ENCODE measurements around the gene ONECUT3. TPM values are rescaled to one million over a fixed set of nuclear protein-coding genes. Genes with fewer than 3 reads are reported as not detected.

The ONECUT3 gene
- total and polyA plus RNA-seq, 9 of the 15 experiments (the other 6 are each of a cell fraction or from before 2014, with no cell fraction given): not detected

- no peak for ATAC-seq
- POLR2A ChIA-PET: interaction anchor here (0.6 to 3.7 kb wide), 4 partner anchors 9 to 60 kb away, joined by 3 to 27 read pairs (median 6); no protein-coding TSS in a partner anchor
- no peak overlapping the region for H3K4me2 ChIP-seq (ENCODE audit: insufficient read depth, low read length)
- BruUV-seq (replicated peaks): no TSS peak
- H3K9ac ChIP-seq (ENCODE audit: insufficient read depth in 1 of 2, low read depth in 2 of 2, low read length in 2 of 2): peak overlapping the region in 1 of 2 experiments; percentile 46; a peak in 1 of 4 replicates
- CTCF ChIA-PET (ENCODE audit: low intra/inter-chr PET ratio): no interaction called here
- H3K4me1 ChIP-seq (replicated peaks in 1 of 2; ENCODE audit: control insufficient read depth in 2 of 2, insufficient read depth in 2 of 2, low read length in 2 of 2): peaks cover 11 to 63% of the 10 kb centered on the region in 2 experiments
- no peaks in the 10 kb centered on the region for H3K9me3 ChIP-seq (replicated peaks; ENCODE audit: control insufficient read depth, insufficient read depth, low read depth, low read length)
- peaks cover 72% of the 10 kb centered on the region; the same call in 2 of the 3 replicates for H3K36me3 ChIP-seq (ENCODE audit: control insufficient read depth, insufficient read depth, low read length)
- no peak for FAIRE-seq
- in situ Hi-C loops (cut with MboI): no loop called here
- no peaks in the 10 kb centered on the region for H3K9me1 ChIP-seq (ENCODE audit: control insufficient read depth, insufficient read depth, low read length)
- DNase-seq (ENCODE audit: extremely low read depth in 1 of 4, low spot score in 3 of 4): no peak
- H4K20me1 ChIP-seq (replicated peaks; ENCODE audit: control insufficient read depth, insufficient read depth, low read length): no peaks in the 10 kb centered on the region
- H3K79me2 ChIP-seq (ENCODE audit: control insufficient read depth, insufficient read depth, low read length): peaks cover 67% of the 10 kb centered on the region
- WGBS (ENCODE audit: insufficient coverage, low coverage, missing lambda C conversion rate): 96% methylated on average over 24 of the region's 57 CpGs
- H3K27me3 ChIP-seq (ENCODE audit: control insufficient read depth in 2 of 2, insufficient read depth in 2 of 2, low read length in 2 of 2): no peaks in the 10 kb centered on the region
- H3K27ac ChIP-seq (ENCODE audit: extremely low read depth, low read depth, low read length): no peak overlapping the region
- intact Hi-C loops (cut with micrococcal nuclease): no loop called here
- H3K4me3 ChIP-seq: no peak overlapping the region
- H2AFZ ChIP-seq (ENCODE audit: low read depth, low read length): no peak overlapping the region
- no peak for TF ChIP-seq CCAR2 (IDR thresholded peaks at IDR 0.05; ENCODE audit: low read depth, low read length)
- TF ChIP-seq RAD21 (CRISPR knock-in tag; conservative IDR thresholded peaks at IDR 0.05 in 1 of 2, IDR thresholded peaks at IDR 0.05 in 1 of 2): no peak
- TF ChIP-seq ZNF354B (CRISPR knock-in tag; IDR thresholded peaks at IDR 0.05): no peak
- no peak for TF ChIP-seq KDM5B (IDR thresholded peaks at IDR 0.05; ENCODE audit: insufficient replicate concordance, low read depth, low read length)
- TF ChIP-seq HNRNPLL (IDR thresholded peaks at IDR 0.05; ENCODE audit: low read depth, low read length, poor library complexity, severe bottlenecking): no peak
- no peak for TF ChIP-seq NFATC3 (IDR thresholded peaks at IDR 0.05)
- no peak for TF ChIP-seq GTF2E2 (tag; IDR thresholded peaks at IDR 0.05)
- no peak for TF ChIP-seq MAZ (CRISPR knock-in tag; conservative IDR thresholded peaks at IDR 0.05 in 1 of 2, IDR thresholded peaks at IDR 0.05 in 1 of 2)
- TF ChIP-seq SMAD4 (CRISPR knock-in tag; conservative IDR thresholded peaks at IDR 0.05): no peak
- no peak for TF ChIP-seq HEY1 (CRISPR knock-in tag; IDR thresholded peaks at IDR 0.05; ENCODE audit: borderline replicate concordance)
- peak; percentile 41 for TF ChIP-seq RBFOX2 (IDR thresholded peaks at IDR 0.05; ENCODE audit: low read depth, low read length)
- TF ChIP-seq NBN (IDR thresholded peaks at IDR 0.05; ENCODE audit: low read depth): no peak
- TF ChIP-seq BRCA1 (IDR thresholded peaks at IDR 0.05): no peak
- no peak for TF ChIP-seq BRCA1 (CRISPR knock-in tag; IDR thresholded peaks at IDR 0.05)
- TF ChIP-seq CCNT2 (IDR thresholded peaks at IDR 0.05; ENCODE audit: borderline replicate concordance, extremely low read depth, insufficient read length, low read depth, low read length): no peak
- no peak for TF ChIP-seq NCOA4 (IDR thresholded peaks at IDR 0.05; ENCODE audit: partially characterized antibody)
- TF ChIP-seq SETDB1 (IDR thresholded peaks at IDR 0.05; ENCODE audit: low read length): no peak
- no peak for TF ChIP-seq NR0B1 (IDR thresholded peaks at IDR 0.05; ENCODE audit: partially characterized antibody)
These were observed 75.3 kb downstream of the ONECUT3 start for GRCh38 chr19:1828279-1829238.
